ELF-1 (cell line): ENCODE results near the gene KRT72.

Experiments
- DNase-seq: peaks from one replicate; pipeline ENCODE4 v3.0.0-alpha.2; 2016; ENCODE audit warnings: low read depth, low spot score

Gene KRT72

GRCh38 chr12:52541709-52542108 lies 59.6 kb downstream of the KRT72 start:
- no peak for DNase-seq

GRCh38 chr12:52540531-52540930 lies 60.7 kb downstream of the KRT72 start:
- no peak for DNase-seq

- no peak for DNase-seq
Measured at GRCh38 chr12:52539821-52540173, 61.5 kb downstream of the KRT72 start.

DNA sequence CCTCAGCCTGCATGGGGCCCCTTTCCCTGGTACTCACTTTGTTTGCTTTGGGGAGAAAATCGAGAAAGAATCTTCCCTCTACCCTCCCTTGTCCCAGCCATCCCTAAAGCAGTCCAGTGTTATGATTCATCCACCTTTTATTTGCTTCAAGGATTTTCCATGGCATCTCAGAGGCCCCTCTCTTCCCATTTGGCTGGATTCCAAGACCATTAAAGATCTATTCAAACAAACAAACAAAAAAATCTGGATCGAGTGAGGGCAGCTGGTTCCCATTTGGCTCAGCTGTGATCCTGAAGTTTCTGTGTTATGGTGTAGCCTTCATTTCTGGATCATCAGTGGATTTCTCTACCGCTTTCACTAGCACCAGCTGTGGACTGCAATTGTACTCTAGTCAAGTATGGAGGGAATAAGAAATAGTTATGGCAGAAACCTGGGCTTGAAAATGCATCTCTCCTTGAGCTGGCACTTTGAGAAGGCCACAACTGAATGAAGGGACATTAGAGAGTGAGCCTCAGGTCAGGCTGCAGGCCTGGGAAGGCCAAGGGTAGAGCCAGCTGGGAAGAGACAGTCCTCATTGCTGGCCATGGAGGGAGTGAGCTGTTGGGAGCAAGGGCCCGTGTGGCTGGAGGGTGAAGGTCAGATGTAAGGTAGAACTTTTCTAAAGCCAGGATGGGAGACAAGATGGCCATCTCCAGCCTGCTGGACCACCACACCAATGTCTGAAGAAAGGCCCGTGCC lies 62.0 kb downstream of the KRT72 start:
- DNase-seq, result no peak

GRCh38 chr12:52537101-52537500 lies 64.2 kb downstream of the KRT72 start:
- no peak for DNase-seq
